A673 (cell line): Measurements from ENCODE around the gene HDDC3. TPM values are rescaled to one million over a fixed set of nuclear protein-coding genes. Genes with fewer than 3 reads are reported as not detected.
A peak's percentile ranks its signal among the peaks of the same experiment; 100 is the strongest.

Experiments used
- BruUV-seq: library from RNA; stranded (reverse); fragments of 400-500 nt; replicated peaks from 2 replicates; lab custom pipeline; 2021; lab: Mats Ljungman, UMichigan
- CTCF ChIA-PET: fragments of 300-600 bp; sonication (Branson Sonifier 250); formaldehyde crosslinking; loops from one replicate; lab custom pipeline; 2022; ENCODE audit warnings: antibody characterized with exemption; lab: Charles Lee
- POLR2A ChIA-PET: fragments of 300-600 bp; sonication (Branson Sonifier 250); formaldehyde crosslinking; loops from one replicate; lab custom pipeline; 2022; ENCODE audit warnings: antibody characterized with exemption; ENCODE audit not compliant: low non-redundant PET; lab: Charles Lee
- DNase-seq: peaks from one replicate; pipeline ENCODE4 v3.0.0-alpha.2; 2015; ENCODE audit warnings: low spot score
- H3K27ac ChIP-seq: fragments of 200-600 bp; sonication (generic); 2 replicates; pipeline ENCODE4 v1.5.1; 2016; ENCODE audit warnings: mixed run types, low read depth, mild to moderate bottlenecking, mixed read lengths, antibody characterized with exemption, low read length; ENCODE audit not compliant: poor library complexity, severe bottlenecking
- H3K27me3 ChIP-seq: fragments of 200-600 bp; sonication (generic); replicated peaks from 2 replicates; pipeline ENCODE4 v1.6.1; 2017; ENCODE audit warnings: mixed run types, low read depth, mild to moderate bottlenecking, mixed read lengths, antibody characterized with exemption, low read length; ENCODE audit not compliant: insufficient read depth, poor library complexity
- H3K36me3 ChIP-seq: fragments of 200-600 bp; sonication (generic); 2 replicates; pipeline ENCODE4 v1.6.1; 2016; ENCODE audit warnings: mixed run types, mild to moderate bottlenecking, mixed read lengths, antibody characterized with exemption, low read length; ENCODE audit not compliant: insufficient read depth, poor library complexity, severe bottlenecking
- H3K4me1 ChIP-seq: fragments of 200-600 bp; sonication (generic); 2 replicates; pipeline ENCODE4 v1.6.1; 2017; ENCODE audit warnings: mixed run types, mild to moderate bottlenecking, mixed read lengths, antibody characterized with exemption, low read length; ENCODE audit not compliant: insufficient read depth, poor library complexity, severe bottlenecking
- H3K4me3 ChIP-seq: fragments of 200-600 bp; sonication (generic); 2 replicates; pipeline ENCODE4 v1.5.1; 2016; ENCODE audit warnings: low read depth, mixed run types, mild to moderate bottlenecking, mixed read lengths, low read length; ENCODE audit not compliant: poor library complexity, severe bottlenecking
- H3K9me3 ChIP-seq: fragments of 200-600 bp; sonication (generic); 2 replicates; pipeline ENCODE4 v1.6.1; 2016; ENCODE audit warnings: mixed run types, low read depth, mild to moderate bottlenecking, mixed read lengths, antibody characterized with exemption, low read length; ENCODE audit not compliant: poor library complexity, severe bottlenecking
- CTCF ChIP-seq: fragments of 300-800, 200-600 bp; sonication (generic); conservative IDR thresholded peaks from 2 replicates; pipeline ENCODE4 v1.5.1; 2017; ENCODE audit warnings: low read depth, mild to moderate bottlenecking, antibody characterized with exemption, low read length, moderate library complexity, mixed read lengths
- EZH2 ChIP-seq: fragments of 200-600 bp; sonication (generic); IDR thresholded peaks from 2 replicates; pipeline ENCODE4 v1.6.1; 2017; ENCODE audit warnings: borderline replicate concordance, low read depth, mild to moderate bottlenecking, mixed read lengths, antibody characterized with exemption, low read length; ENCODE audit not compliant: poor library complexity, severe bottlenecking
- intact Hi-C: fragments of 100-400 bp; cut with micrococcal nuclease; formaldehyde crosslinking; loops from one replicate; pipeline ENCODE4 v1.10.0; 2022; ENCODE audit not compliant: unreplicated experiment
- total RNA-seq: library from RNA; stranded (reverse); gene quantifications from 2 replicates; pipeline ENCODE4 v1.2.3, GENCODE V29; 2021

The HDDC3 gene
- total RNA-seq, 1 experiment from 2014 or later, result 23.9 TPM

DNA sequence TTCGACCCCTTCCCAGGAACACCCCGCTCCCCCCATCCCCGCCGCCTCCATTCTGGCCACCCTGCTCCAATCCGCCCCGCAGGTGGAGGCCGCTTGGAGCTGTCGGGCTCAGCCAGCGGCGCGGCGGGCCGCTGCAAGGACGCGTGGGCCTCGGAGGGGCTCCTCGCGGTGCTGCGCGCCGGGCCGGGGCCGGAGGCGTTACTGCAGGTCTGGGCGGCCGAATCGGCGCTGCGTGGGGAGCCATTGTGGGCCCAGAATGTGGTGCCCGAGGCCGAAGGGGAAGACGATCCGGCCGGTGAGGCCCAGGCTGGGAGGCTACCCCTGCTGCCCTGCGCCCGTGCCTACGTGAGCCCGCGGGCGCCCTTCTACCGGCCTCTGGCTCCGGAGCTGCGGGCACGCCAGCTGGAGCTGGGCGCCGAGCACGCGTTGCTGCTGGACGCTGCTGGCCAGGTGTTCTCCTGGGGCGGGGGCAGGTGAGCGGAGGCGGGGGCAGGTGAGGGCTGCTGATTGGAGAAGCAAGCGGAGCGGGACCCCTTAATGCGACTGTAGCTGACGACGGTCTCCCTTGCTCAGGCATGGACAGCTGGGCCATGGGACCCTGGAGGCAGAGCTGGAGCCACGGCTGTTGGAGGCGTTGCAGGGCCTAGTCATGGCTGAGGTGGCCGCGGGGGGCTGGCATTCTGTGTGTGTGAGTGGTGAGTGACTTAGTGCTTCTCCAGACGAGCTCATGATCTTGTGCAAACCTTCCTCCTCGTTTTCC is 24.9 kb upstream of the HDDC3 start:
- ChIA-PET CTCF (interaction anchor here (0.6 to 2.8 kb wide), 15 partner anchors 9 to 315 kb away, joined by 3 to 21 read pairs (median 5); partner anchors contain the start of gene UNC45A), POLR2A (interaction anchor here (0.6 to 0.7 kb wide), 5 partner anchors 9 to 78 kb away, joined by 3 to 4 read pairs (median 3); no protein-coding TSS in a partner anchor)
- H3K27ac ChIP-seq, result peak overlapping the region; percentile 98
- peaks cover 42% of the 10 kb centered on the region for H3K36me3 ChIP-seq
- TF ChIP-seq EZH2 (no peak), CTCF (no peak)
- no TSS peak for BruUV-seq
- peak overlapping the region; percentile 76 for H3K4me3 ChIP-seq
- H3K4me1 ChIP-seq, result peaks cover 15% of the 10 kb centered on the region
- H3K9me3 ChIP-seq, result no peaks in the 10 kb centered on the region
- peak; percentile 51 for DNase-seq
- intact Hi-C loops, result loop anchor here (1.0 to 5.0 kb wide), 3 partner anchors 35 to 314 kb away; partner anchors contain the start of gene PRC1
- H3K27me3 ChIP-seq, result no peaks in the 10 kb centered on the region

GRCh38 chr15:90956274-90957030 is 24.1 kb upstream of the HDDC3 start:
- Histone ChIP-seq H3K9me3 (no peaks in the 10 kb centered on the region), H3K4me3 (peak overlapping the region; percentile 76), H3K27ac (peak overlapping the region; percentile 98), H3K27me3 (no peaks in the 10 kb centered on the region), H3K4me1 (peaks cover 15% of the 10 kb centered on the region), H3K36me3 (peaks cover 34% of the 10 kb centered on the region)
- POLR2A ChIA-PET, result no interaction called here
- no peak for TF ChIP-seq EZH2
- TF ChIP-seq CTCF, result peak; percentile 93
- DNase-seq, result peak; percentile 89
- intact Hi-C loops, result loop anchor here (1.0 to 5.0 kb wide), 3 partner anchors 36 to 314 kb away; partner anchors contain the start of gene PRC1
- no TSS peak for BruUV-seq
- CTCF ChIA-PET, result interaction anchor here (0.7 to 2.8 kb wide), 17 partner anchors 9 to 809 kb away, joined by 3 to 26 read pairs (median 6); partner anchors contain the start of genes HDDC3 and UNC45A

DNA sequence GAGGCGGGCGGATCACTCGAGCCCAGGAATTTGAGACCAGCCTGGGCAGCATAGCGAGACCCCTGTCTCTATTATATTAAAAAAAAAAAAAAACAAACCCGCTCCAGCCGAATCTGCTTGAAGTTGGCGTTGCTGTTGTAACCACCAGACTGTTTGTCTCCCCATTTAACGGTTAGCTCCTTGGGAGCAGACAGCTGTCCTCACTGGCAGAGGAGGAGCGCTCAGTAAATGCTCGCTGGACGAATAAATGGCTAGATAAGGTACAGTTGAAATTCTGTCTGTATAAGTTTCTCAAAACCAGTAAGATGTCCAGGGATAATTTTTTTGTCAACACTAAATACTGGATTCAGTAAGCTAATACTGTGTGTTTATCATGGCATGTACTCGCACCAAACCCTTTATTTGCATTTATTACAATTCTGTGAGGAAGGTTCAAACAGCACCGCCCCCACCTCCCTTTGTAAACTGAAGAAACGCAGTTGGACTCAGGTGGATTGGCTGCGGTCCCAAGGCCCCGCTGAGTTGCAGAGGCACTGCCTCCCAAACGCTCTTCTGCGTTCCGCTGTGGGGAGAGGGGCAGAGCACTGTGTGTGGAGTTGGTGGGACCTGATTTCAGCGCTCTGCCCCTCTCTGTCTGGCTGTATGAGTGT is 23.4 kb upstream of the HDDC3 start:
- CTCF ChIA-PET, result interaction anchor here (0.7 to 1.7 kb wide), 10 partner anchors 8 to 808 kb away, joined by 3 to 26 read pairs (median 8); partner anchors contain the start of genes HDDC3 and UNC45A

More for the DNA sequence above, 23.4 kb upstream of the HDDC3 start:
- H3K36me3 ChIP-seq, result peaks cover 34% of the 10 kb centered on the region
- no peak for TF ChIP-seq CTCF
- TF ChIP-seq EZH2, result no peak
- H3K4me3 ChIP-seq, result peak overlapping the region; percentile 76
- H3K27ac ChIP-seq, result peak overlapping the region; percentile 98
- TSS peak; percentile 48 for BruUV-seq
- intact Hi-C loops, result loop anchor here (1.0 to 5.0 kb wide), 3 partner anchors 20 to 315 kb away; partner anchors contain the start of genes PRC1 and UNC45A
- DNase-seq, result peak; percentile 55
- no peaks in the 10 kb centered on the region for H3K27me3 ChIP-seq
- no peaks in the 10 kb centered on the region for H3K9me3 ChIP-seq
- POLR2A ChIA-PET, result interaction anchor here (0.5 kb wide), 1 partner anchor 641 kb away, joined by 10 read pairs; no protein-coding TSS in a partner anchor
- H3K4me1 ChIP-seq, result peaks cover 15% of the 10 kb centered on the region
